Measurements from ENCODE around the gene TNFAIP8L3. TPM values are rescaled to one million over a fixed set of nuclear protein-coding genes. Genes with fewer than 3 reads are reported as not detected.

TNFAIP8L3 gene
- total RNA-seq, 1 experiment from 2014 or later: 0.20 TPM

- Histone ChIP-seq H3K79me2 (ENCODE audit: low read depth) (no peaks in the 10 kb centered on the region), H3K9me3 (ENCODE audit: insufficient read depth, low read depth) (no peaks in the 10 kb centered on the region), H3K36me3 (ENCODE audit: low read depth) (no peaks in the 10 kb centered on the region), H3K27ac (no peak overlapping the region), H3F3A (ENCODE audit: insufficient read depth, low read depth) (no peaks in the 10 kb centered on the region), H2AFZ (no peak overlapping the region), H3K9me2 (ENCODE audit: insufficient read depth) (no peaks in the 10 kb centered on the region), H3K4me3 (no peak overlapping the region), H3K4me2 (no peak overlapping the region), H3K27me3 (ENCODE audit: insufficient read depth, low read depth) (no peaks in the 10 kb centered on the region), H3K4me1 (replicated peaks; ENCODE audit: insufficient read depth) (peaks cover 9% of the 10 kb centered on the region; the same call in 1 of the 2 replicates), H4K20me1 (ENCODE audit: insufficient read depth) (no peaks in the 10 kb centered on the region)
- POLR2A ChIA-PET (ENCODE audit: unreplicated experiment): no interaction called here
- CTCF ChIA-PET: no interaction called here
- DNase-seq: no peak
- BruUV-seq (replicated peaks): no TSS peak
- intact Hi-C loops (cut with micrococcal nuclease; ENCODE audit: unreplicated experiment): no loop called here
- TF ChIP-seq CTCF (conservative IDR thresholded peaks at IDR 0.05) (no peak), EZH2 (IDR thresholded peaks at IDR 0.05; ENCODE audit: low read depth) (no peak)
Measured at GRCh38 chr15:51117270-51117669, 22.6 kb upstream of the TNFAIP8L3 start.

GRCh38 chr15:51114437-51115119 lies 19.9 kb upstream of the TNFAIP8L3 start:
- H3K4me2 ChIP-seq: no peak overlapping the region
- no peak for DNase-seq
- BruUV-seq (replicated peaks): no TSS peak
- TF ChIP-seq CTCF (conservative IDR thresholded peaks at IDR 0.05): no peak
- no peak for TF ChIP-seq EZH2 (IDR thresholded peaks at IDR 0.05; ENCODE audit: low read depth)
- H3F3A ChIP-seq (ENCODE audit: insufficient read depth, low read depth): no peaks in the 10 kb centered on the region
- H3K4me1 ChIP-seq (replicated peaks; ENCODE audit: insufficient read depth): no peaks in the 10 kb centered on the region
- CTCF ChIA-PET: no interaction called here
- intact Hi-C loops (cut with micrococcal nuclease; ENCODE audit: unreplicated experiment): no loop called here
- POLR2A ChIA-PET (ENCODE audit: unreplicated experiment): no interaction called here
- H3K9me2 ChIP-seq (ENCODE audit: insufficient read depth): no peaks in the 10 kb centered on the region
- no peak overlapping the region for H2AFZ ChIP-seq
- H4K20me1 ChIP-seq (ENCODE audit: insufficient read depth): no peaks in the 10 kb centered on the region
- no peak overlapping the region for H3K4me3 ChIP-seq
- H3K27me3 ChIP-seq (ENCODE audit: insufficient read depth, low read depth): no peaks in the 10 kb centered on the region
- H3K27ac ChIP-seq: no peak overlapping the region
- H3K9me3 ChIP-seq (ENCODE audit: insufficient read depth, low read depth): no peaks in the 10 kb centered on the region
- H3K79me2 ChIP-seq (ENCODE audit: low read depth): no peaks in the 10 kb centered on the region
- no peaks in the 10 kb centered on the region for H3K36me3 ChIP-seq (ENCODE audit: low read depth)

GRCh38 chr15:51112078-51112477 lies 17.4 kb upstream of the TNFAIP8L3 start:
- CTCF ChIA-PET: no interaction called here
- TF ChIP-seq CTCF (conservative IDR thresholded peaks at IDR 0.05) (no peak), EZH2 (IDR thresholded peaks at IDR 0.05; ENCODE audit: low read depth) (no peak)
- intact Hi-C loops (cut with micrococcal nuclease; ENCODE audit: unreplicated experiment): no loop called here
- no peak for DNase-seq
- Histone ChIP-seq H3K4me3 (no peak overlapping the region), H4K20me1 (ENCODE audit: insufficient read depth) (no peaks in the 10 kb centered on the region), H3K9me2 (ENCODE audit: insufficient read depth) (no peaks in the 10 kb centered on the region), H3K4me1 (replicated peaks; ENCODE audit: insufficient read depth) (no peaks in the 10 kb centered on the region), H3K27ac (no peak overlapping the region), H2AFZ (no peak overlapping the region), H3K9me3 (ENCODE audit: insufficient read depth, low read depth) (no peaks in the 10 kb centered on the region), H3K4me2 (no peak overlapping the region), H3K36me3 (ENCODE audit: low read depth) (no peaks in the 10 kb centered on the region), H3F3A (ENCODE audit: insufficient read depth, low read depth) (no peaks in the 10 kb centered on the region), H3K27me3 (ENCODE audit: insufficient read depth, low read depth) (no peaks in the 10 kb centered on the region), H3K79me2 (ENCODE audit: low read depth) (no peaks in the 10 kb centered on the region)
- POLR2A ChIA-PET (ENCODE audit: unreplicated experiment): no interaction called here
- BruUV-seq (replicated peaks): no TSS peak
